EH (cell line): Measurements from ENCODE around the gene LDLRAD4.

ENCODE experiments used
- DNase-seq: peaks from one replicate; pipeline ENCODE4 v3.0.0-alpha.2; 2015; ENCODE audit warnings: low read depth

The LDLRAD4 gene

DNA sequence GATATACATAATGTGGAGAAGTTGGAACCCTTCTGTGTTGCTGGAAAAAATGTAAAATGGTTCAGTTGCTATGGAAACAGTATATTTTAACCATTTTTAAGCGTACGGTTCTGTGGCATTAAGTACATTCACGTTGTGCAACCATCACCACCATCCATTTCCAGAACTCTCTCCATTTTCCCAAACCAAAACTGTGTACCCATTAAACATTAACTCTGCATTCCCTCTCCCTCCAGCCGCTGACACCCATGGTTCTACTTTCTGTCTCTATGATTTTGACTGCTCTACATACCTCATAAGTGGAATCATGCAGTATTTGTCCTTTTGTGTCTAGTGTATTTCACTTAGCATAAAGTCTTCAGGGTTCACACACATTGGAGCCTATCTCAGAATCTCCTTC, 67.3 kb downstream of the LDLRAD4 start:
- DNase-seq, result no peak

DNA sequence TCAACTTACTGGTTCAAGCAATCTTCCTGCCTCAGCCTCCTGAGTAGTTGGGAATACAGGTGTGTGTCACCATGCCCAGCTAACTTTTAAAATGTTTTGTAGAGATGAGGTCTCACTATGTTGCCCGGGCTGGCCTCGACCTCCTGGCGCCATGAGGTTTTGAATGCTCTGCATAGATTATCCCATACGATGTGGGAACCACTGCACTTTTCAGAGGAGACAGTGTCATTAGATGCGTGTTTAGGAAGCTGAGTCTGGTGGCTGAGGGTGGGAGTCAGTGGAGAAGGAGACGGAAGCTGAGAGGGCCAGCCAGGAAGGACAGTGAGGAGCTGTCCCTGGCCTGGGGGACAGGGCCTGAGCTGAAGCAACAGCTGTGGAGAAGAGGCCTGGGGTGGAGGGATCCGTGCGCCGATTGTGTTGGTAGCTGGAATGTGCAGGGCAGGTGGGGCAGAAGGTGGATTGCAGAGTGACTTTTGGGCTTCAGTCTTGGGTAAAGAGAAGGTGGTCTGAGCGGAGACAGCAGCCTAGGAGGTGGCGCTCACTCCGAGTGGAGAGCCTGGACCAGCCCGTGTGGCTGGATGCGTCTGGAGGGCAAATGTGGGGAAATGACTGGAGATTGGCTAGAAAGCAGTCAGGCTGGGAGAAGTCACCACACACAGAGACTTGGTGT, 68.0 kb downstream of the LDLRAD4 start:
- no peak for DNase-seq

DNA sequence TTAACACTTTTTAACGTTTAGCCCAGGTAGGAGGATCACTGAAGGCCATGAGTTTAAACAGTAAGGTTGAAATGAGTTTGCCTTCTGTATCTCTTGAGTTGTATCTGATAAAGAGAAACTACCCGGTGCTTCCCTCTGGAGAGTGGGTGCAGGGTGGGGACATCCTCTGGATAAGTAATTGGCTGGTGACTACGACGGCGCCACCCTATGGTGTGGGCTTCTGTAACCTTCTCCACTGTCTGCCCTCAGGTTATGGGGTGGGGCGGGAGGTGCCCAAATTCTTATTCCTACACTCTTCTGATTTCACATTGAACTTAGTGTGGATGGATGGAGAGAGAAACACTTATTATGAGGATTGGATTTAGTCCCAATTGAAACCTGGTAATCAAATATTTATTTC, 68.8 kb downstream of the LDLRAD4 start:
- no peak for DNase-seq

DNA sequence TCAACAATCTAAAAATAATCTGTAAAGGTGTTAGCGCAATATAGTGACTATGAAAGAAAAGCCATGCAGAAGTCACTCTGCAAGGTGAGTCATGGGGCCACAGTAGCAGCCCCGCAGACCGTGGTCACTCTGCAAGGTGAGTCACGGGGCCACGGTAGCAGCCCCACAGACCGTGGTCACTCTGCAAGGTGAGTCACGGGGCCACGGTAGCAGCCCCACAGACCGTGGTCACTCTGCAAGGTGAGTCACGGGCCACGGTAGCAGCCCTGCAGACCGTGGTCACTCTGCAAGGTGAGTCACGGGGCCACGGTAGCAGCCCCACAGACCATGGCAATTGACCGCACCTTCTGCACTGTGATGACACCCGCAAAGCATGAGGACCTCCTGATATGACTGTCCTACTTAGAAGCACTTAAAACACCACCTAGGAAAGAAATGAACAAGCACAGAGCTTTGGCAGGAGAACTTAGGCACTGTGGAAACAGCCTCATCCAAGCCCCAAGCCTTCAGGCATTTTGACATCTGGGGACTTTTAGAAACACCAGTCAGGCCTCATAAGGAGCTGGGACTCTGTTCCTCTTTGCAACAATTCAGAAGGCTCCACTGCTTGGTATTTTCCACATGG, 70.1 kb downstream of the LDLRAD4 start:
- DNase-seq, result no peak

DNA sequence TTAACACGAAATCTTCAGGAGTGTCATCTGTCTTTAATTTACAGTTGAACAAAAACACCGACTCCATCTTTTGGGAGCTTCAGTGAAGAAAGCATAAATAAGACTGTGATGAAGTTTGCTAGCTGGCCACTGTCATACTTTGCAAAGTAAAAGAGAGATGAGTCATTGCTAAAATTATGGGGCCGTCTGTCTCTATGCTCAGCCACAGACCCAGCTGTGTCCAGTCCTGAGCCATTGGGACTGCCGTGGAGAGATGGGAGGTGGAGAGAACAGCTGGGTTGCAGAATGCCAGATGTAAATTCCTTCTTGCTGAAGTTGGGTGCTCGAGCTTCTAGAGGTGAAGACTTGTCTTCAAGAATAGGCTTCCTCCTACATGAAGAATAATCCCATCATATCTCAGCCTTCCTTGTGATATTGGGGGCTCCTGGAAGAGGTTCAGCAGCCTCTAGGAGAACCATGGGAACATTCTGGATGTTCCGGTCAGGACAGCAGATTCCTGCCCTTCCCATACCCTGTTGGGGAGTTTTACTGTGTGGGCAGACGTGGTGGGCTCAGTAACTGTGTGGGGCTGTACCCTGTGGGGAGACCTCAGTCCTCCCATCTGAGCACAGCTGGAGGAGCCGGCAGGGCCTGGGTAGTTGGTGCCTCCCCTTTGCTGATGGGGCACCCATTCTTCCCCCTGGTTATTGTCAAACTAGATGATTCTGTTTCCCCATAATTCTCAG, 71.1 kb downstream of the LDLRAD4 start:
- DNase-seq, result peak; percentile 14

DNA sequence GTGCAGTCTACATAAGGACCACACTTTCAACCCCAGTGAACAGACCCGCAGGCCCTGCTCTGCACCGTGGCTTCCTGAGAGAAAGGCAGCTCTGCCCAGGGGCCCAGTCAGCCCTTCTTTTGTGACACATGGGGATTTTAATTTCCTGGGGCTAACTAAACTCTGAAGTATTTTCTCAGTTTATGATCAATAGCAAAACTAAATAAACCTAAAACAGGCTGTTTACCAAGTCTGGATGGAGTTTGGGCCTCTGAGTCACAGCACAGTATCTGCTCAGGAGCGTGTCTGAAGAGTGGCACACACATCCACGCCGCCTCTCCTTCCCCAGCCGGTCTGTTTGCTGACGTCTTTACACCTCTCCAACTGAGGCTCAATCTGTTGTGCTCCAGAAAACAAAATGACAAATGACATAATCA, 72.3 kb downstream of the LDLRAD4 start:
- no peak for DNase-seq

DNA sequence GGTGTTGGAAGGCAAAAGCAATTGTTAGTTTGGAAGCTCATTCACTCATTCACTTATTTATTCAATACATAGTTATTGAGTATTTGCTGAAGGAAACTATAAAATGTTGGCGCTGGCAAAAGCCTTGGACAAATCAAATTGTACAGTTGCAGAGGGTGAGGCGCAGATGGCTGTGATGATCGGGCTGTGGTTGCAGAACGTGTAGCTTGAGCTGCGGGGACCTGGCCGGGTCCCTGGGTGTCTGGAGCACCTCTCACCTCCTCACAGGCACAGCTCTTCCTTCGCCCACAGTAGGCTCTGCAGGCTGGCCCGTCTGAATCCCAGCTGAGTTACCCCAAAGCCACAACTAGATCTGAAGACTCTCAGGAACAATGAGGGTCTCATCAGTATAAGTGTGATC, 72.7 kb downstream of the LDLRAD4 start:
- DNase-seq, result no peak

DNA sequence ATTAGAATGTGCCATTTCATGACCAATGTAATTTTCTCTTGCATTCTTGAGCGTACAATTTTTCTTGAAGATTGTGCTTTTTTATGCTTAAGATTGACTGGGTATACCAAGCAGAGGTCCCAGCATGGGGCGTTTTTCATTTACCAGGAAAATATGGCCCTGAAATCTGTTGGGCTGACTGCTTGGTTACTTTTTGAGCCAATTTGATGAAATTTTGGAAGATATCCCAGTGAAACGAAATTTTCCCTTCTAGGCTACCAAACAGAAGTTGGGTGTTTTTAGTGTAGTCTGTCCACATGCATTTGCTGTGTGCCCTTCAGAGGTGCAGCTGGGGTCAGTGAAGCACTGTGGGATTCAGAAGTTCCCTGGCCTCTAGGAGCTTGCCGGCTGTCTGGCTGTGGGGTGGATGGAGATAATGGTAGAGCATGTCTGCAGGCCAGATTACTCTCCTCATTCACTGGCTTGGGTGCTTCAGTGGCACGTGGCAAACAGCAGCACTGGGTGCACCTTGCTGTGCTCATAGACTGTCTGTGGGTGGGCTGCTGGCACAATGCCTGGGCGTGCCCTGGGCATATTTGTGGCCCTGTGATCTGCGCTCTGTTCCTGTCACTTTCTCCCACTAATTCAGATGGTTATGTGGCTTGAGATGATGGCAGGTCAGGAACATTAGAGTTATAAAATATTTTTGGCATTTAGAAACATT, 73.3 kb downstream of the LDLRAD4 start:
- DNase-seq, result no peak

DNA sequence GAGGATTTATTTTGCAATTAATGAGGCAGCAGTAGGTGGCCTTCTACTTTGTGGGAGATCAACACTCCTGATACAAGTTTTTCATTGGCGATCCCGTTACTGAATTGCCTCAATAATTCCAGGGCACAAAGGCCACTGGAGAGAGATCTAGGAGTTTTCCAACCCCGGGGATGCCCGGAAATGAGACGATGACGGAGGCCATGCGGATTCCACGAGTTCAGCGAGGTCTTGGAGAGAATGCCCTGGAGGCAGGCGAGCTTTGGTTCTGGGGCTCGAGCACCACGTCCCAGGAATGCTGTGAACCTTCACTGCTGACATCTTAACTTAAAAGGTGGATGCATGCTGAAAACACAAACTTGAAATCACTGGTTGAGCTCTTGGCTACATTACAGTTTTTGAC, 74.2 kb downstream of the LDLRAD4 start:
- no peak for DNase-seq

DNA sequence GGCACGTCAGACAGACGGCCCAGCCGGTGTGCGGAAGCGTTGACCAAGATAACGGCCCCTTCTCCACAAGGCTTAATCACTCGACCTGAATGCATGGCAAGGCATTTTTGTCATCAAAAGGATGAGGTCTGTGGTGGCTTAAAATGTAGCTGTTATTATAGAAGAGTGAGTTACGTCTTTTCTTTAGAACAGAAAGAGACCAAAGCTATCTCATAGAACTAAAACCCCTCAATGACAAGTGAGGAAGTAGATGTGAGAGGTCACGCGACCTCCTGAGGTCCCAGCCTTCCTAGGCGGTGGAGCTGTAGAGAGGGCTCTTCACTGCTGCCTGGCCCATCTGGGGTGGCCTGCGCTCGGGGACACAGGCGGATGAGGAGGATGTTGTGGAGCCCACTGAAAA, 75.7 kb downstream of the LDLRAD4 start:
- no peak for DNase-seq

DNA sequence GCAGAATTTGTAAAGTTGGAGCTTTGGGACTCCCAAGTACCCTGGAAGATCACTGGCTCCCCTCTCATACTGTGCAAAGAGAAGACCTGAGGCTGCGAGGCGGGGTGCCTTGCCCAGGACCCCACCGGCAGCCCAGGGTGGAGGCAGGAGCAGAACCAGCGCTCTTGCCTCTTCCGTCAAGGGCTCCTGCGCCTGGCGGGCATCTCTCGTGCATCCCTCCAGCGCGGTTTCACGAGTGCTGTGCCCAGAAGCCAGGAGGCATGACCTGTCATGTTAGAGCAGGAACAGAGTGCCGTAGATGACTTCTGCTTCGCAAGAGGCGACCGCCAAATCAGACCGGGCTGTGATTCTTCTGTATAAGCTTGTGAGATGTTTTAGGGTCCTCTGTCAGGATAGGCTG, 77.3 kb downstream of the LDLRAD4 start:
- no peak for DNase-seq

DNA sequence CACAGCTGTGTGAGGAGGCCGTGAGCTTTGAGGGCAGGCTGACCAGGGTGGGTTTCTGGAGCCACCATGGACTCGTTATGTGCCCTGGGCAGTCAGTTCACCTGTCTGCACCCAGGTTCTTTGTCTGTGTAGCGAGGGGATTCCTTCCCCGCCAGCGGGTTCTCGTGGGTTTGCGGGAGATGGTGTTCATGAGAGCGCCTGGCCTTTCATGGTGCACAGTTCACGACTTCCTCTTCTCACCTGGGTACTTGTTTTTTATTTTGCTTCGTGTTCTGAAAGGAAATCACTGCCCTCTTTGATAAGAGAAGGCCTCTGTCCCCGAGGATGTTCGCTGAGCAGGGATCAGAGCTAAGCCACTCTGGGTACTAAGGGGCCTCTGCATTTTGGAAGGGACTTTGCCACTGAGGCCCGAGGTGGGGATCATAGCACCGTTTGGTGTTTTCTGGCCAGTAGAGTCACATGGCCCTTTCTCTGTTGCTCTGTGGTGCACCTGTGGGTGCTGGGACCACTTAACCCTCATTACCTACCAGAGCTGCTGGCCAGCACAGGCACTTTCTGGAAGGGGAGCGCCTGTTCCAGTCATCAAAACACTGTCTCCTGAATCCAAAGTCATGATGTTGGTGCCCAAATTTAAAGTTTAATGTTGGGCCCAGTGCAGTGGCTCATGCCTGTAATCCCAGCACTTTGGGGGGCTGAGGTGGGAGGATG, 78.5 kb downstream of the LDLRAD4 start:
- DNase-seq, result no peak

DNA sequence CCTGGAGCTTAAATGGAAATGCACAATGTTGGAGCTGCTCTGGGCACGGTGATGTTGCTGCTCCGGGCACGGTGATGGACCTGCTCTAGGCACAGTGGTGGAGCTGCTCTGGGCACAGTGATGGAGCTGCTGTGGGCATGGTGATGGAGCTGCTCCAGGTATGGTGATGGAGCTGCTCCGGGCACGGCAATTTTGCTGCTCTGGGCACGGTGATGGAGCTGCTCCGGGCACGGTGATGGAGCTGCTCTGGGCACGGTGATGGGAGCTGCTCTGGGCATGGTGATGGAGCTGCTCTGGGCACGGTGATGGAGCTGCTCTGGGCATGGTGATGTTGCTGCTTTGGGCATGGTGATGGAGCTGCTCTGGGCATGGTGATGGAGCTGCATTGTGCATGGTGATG, 79.7 kb downstream of the LDLRAD4 start:
- no peak for DNase-seq

DNA sequence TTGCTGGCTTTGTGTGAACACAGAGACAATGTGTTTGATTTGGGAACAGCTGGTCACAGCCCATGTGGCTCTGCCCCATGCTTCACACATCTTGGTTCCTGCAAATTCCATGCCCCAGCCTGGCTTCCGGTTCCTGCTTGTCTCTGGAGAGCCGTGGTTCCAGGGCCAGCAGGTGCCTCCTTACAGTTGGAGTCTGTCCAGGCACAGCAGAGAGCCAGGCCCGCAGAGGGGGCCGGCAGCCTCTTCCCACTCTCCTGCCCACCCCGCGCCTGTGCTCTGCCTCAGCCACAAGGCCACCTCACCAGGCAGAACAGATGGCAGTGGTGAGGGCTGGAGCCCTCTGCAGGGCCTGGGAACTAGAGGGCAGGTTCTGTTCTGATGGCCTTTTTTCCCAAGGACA, 81.5 kb downstream of the LDLRAD4 start:
- no peak for DNase-seq

DNA sequence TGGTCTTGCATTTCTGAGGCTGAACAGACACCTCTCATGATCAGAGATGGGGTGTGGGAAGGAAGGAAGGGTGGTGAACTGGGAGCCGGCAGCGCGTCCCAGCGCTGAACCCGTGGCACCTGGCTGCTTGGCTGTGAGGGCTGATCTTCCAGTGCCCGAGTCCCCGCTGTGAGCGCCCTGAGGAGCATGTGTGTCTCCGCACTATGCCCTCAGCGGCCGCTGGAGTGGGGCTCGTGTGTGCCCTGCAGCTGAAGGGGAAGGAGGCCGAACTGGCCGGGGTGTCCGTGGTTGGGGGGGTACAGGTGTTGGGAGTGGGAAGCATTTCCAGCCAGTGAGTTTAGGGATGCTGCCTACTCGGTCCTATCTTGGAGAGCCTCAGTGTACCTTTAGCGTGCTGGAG, 82.2 kb downstream of the LDLRAD4 start:
- no peak for DNase-seq

DNA sequence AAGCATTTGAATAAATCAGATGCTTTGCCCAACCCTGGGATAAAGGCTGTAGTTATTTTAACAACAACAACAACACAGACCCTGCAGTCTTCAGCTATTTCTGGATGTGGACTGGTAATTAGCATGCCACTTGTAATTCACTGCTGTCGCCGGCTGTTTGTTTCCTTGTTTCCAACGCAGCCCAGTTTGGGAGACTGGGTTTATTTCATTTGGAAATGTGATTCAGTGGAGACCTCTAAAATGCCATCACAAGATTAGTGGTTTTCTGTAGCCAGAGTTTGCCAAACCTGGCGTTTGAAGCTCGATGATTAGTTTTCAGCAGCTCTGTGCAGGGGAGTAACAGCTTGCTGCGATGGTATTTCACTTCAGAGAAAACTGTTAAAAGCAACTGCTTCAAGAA, 83.5 kb downstream of the LDLRAD4 start:
- no peak for DNase-seq

DNA sequence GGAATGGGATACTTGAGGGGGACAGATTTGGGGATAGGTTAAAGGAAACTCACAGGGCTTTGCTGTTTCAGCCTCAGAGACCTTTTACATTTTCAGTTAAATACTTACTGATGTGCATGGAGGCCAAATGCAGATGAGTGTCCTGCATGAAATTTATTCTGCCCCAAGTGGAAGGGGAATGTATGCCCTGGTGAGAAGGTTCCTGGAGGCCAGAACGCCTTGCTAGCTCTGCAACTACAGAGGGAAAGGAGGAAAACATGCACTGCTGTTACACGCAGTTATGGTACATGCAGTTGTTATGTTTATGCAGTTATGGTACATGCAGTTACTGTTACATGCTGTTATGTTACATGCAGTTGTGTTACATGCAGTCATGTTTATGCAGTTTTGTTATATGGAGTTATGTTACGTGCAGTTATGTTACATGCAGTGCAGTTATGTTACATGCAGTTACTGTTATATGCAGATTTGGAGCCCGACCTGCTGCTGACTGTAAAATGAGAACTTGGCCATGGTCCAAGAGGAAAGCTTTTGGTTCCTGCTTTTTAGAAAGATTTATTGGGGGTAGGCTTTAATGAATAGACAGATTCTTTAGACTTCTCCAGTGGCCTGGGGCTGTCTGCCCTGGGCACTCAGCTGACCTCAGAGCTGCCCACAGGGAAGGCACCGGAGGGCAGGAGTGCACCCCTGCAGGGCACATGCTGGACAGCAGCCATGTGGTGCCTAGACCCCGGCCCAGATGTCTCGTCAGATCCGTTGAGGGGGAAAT, 84.1 kb downstream of the LDLRAD4 start:
- DNase-seq, result no peak

DNA sequence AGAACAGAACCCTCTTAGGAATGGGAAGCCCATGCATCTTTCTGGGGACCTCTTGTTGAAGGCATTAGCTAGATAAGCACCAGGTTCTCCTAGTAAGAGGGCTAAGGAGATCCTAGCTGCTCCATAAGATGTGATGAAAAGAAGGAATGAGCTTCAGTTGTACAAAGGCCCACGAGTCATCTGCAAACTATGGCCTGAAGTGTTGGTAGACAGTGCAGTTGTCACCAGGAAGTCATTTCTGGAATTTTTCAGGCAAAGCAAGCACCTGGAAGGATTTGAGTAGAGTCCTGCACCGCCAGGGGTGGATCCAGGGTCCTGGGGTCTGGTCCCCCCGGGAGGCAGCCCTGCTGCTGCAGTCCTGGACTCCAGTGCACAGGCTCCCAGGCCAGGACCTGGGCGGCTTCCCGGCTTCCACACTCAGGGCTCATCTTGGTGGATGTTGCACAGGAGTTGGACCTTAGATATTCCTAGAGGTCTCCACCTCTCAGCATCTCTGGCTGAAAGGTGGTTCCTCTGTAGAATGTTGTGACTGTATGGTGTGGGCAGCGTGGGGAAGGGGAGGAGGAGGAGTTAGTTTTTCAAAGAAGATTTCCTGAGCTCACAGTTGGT, 85.3 kb downstream of the LDLRAD4 start:
- peak; percentile 4 for DNase-seq

DNA sequence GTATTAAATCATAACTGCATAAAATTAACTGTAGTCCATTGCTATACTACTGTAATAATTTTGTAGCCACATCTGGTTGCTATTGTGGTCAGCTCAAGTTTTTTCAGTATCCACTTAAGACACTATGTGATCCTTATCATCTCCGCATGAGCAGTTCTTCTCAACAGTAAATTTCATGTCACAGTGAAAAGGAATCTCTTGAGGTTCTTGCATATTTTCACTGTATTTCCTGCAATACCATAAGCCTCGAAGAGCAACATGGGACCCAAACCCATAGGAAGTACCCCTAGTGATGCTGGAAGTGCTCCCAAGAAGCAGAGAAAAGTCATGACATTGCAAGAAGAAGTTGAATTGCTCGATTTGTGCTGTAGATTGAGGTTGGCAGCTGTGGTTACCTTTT, 86.7 kb downstream of the LDLRAD4 start:
- DNase-seq, result peak; percentile 11

DNA sequence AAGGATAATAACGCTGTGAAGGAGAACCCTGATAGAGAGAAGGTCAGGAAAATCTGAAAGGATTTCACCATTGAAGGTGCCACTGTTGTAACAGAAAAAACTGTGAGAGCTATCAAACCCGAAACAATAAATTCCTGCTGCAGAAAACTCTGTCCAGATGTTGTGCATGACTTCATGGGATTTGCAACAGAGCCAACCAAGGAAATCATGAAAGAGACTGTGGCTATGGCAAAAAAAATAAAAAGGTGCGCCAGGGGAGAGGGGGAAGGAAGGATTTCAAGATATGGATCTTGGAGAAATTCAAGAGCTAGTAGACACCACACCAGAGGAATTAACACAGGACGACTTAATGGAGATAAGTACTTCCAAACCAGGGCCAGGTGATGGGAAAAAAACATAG, 88.0 kb downstream of the LDLRAD4 start:
- DNase-seq, result no peak

DNA sequence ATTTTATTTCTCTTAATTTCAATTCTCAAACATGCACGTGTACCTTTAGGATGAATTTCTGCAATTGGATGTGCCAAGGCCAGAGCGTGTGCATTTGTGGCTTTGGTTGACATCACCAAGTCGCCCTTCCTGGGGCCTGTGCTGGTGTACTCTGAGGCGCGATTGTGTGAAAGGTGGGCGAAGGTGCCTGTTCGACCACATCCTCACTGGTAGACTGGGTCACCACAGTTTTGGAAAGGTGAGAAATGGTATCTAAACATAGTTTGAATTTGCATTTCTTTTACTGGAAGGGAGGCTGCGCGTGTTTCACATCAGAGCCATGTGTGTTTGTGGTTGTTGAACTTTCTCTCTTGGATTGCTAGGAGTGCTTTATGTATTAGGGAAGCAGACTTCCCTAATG, 89.8 kb downstream of the LDLRAD4 start:
- DNase-seq, result no peak
